NK-92 (cell line): ENCODE results near the gene SSBP3.

Experiments
- DNase-seq: peaks from one replicate; lab custom pipeline; 2025; ENCODE audit not compliant: unreplicated experiment; lab: John Stamatoyannopoulos, UW

Gene SSBP3

GRCh38 chr1:54335011-54335754 lies 71.0 kb downstream of the SSBP3 start:
- DNase-seq = no peak

DNA sequence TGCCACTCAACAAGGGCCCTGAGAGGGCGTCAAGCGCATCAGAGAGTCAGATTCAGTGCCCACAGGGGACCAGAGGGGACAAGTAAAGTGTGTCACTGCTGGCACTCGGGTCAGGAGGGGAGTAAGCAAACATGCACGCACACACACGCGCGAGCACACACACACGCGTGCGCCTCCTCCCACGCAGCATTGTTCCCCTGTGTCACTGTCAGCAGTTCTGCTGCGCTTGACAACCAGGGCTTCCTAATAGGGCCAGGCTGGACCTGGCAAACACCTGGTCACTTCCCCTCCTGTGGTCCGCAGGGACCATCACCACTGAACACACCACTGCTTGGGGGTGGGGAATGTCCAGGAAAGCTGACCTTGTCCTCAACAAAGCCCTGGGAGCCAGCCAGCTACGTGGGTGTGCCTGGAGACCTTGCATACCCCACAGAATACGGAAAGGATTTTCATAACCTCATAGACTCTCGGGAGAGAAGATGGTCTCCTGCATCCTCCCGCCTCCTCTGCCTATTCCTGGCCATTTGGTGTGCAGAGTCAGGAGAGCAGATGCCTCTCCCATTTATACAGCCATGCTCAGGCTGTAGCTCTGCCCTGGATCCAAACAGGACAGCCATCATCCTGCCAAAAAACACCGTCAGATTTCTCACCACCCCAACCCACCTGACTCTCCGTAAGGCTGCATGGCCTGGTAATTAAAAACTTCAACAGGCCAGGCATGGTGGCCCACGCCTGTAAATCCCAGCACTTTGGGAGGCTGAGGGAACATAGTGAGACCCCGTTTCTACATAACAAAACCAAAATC lies 73.2 kb downstream of the SSBP3 start:
- no peak for DNase-seq

- no peak for DNase-seq
Observed at GRCh38 chr1:54331843-54332463, 74.2 kb downstream of the SSBP3 start.

GRCh38 chr1:54331091-54331772 lies 75.0 kb downstream of the SSBP3 start:
- DNase-seq = no peak

DNA sequence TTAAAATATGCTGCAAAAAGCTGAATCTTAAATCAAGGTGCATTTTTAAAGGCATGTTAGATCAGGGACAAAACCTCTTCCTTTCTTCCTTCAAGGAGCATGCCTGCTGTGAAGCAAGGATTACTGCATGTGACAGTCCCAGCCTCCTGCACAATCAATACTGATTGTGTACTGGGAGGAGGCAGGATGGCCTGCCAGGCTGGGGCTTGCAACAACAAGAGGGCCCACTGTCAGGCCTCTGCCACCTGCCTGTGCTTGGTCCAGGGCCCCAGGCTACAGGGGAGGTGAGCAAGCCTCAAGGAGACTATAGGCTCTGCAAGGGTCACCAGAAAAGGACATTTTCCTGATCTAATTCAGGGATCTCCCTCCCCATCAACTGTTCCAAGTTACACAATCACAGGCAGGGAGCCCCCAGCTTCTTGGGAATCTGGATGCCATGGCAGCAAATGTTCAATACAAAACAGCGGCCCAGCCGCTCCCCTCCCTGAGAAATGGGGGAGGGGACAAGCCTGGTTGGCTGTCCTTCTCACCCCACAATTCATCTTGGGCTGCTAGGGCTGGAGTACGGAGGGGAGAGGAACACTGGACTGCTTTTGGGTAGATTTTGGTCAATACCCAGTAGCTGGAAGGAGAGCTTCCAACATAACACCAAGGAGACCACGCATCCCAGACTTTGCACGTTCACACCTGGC lies 76.7 kb downstream of the SSBP3 start:
- DNase-seq = no peak

DNA sequence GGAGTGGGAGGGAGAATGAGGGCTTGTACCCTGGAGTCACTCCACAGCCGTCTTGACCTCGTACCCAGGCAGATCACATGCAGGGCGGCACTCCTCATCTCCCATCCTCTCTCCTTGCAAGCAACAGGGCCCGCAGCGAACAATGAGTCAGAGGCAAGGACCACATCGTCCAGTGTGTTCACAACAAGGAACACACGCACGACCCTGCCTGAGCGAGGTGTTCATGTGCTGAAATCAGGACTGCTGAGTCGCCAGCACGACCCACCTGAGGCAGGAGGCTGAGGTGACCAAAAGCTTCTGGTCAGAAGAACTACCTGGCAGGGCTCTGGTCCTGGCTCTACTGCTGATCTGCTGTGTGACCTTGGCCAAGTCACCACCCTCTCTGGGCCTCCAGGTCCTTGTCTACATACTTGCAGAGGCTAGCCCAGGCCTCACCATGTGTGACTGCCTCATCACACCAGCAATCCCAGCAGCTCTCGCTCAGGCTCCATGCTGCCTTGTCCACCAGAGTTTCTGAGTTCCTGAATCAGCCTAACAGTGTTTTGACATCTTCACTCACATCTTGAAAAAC lies 78.0 kb downstream of the SSBP3 start:
- no peak for DNase-seq

DNA sequence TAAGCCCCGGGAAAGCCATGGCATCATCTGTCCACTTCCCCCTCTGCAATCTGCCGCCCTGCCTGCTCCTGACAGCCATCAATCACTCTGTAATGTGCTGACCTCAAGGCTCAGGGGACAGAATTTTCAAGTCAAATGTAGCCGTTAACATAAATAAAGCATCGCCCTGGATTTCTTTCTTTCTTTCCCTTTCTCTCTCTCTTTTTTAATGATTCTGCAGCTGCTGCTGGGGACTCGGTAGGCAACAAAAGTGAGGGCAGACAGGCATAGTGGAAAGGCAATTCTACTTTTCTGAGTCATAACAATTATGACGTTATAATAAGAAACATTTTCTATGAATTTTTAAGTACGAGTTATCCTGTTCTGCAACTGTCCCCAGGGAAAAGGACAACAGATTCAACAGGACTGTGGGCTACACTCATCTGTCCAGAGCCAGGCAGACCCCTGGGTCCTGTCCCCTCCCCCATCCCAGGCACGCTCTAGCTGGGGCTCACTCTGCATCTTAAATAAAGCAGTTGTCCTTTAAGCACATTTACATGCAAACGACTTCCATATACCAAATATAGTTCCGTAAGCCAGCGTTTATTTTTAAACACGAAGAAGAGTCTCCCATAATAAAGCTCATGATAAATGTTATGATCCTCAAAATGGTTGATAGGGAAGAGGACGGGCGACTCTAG lies 78.7 kb downstream of the SSBP3 start:
- DNase-seq = no peak

DNA sequence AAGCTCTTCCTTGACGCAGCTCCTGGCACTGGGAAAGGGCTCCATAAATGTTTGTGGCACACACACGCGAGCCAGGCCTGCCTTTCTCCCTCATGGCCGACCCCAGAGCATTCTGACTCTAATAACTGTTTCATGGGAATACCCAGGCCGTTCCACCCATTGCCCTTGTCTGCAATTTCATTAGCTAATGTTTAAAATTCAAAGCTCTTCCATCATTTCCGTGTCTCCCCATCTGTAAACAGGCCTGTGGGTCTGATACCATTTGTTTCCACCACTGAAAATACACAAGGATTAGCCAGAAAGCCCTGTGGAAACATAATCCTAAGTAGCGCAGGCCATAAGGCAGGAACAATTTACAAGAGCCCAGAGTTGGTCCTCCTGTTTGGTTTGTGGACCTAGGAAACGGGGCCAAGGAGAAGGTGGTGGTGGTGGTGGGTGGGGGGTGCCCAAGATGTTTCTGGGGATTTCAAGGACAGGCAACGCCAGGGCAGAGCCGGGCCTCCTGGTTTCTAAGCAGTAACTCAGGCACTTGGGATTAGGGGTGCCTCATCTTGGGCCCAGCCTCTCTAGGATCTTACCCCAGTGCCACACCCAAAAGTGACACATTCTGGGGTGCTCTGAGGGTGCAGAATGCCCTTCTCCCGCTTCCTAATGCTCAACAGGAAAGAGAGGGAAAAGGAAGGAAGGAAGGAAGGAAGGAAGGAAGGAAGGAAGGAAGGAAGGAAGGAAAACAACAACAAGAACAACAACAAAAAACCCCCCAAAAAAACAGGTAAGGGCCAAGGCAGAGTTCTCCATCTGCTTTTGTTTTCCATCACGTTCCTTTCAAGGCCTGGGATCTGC lies 79.4 kb downstream of the SSBP3 start:
- DNase-seq = no peak

- DNase-seq = no peak
Observed at GRCh38 chr1:54325703-54326461, 80.3 kb downstream of the SSBP3 start.

- DNase-seq = no peak
Observed at GRCh38 chr1:54325284-54325683, 80.9 kb downstream of the SSBP3 start.

DNA sequence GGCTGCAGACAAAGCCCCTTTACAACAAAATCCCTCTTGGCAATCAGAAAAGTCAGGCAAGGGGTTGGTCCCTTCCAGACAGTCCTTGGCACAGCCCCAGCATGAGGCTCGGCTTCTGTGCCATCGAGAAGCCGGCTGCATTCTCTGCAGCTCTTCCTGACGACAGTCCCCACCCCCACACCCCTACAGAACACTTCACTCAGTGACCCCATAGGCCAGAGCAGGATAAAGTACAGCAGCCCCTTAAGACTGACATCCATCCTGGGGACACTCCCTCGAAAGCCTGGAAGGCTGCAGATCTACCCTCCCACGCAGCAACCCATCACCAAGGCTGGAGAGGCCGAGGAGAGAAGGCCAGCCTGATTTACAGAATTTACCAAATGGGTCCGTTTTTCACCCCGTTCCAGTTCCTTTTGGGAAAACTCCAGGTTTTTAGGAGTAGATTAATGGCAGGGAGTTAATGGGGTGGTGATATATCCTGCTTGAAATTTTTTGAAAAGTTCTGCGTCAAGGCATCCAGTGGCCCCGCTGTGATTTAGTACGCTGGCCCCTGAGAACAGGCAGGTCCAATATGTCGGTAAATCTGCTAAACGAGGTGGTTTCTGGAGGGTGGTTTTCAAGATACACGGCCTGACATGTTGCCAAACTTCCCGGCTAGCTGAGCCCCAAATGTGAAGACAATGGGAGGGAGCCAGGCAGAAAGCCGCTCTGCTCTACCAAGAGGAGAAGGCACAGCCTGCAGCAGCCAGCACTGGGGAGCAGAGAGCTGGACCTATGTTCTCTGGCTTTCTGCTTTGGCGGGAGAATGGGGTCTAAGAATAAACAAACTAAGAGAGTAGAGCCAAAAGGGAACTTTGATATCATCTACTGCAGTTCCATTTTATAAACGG lies 81.7 kb downstream of the SSBP3 start:
- DNase-seq = no peak

DNA sequence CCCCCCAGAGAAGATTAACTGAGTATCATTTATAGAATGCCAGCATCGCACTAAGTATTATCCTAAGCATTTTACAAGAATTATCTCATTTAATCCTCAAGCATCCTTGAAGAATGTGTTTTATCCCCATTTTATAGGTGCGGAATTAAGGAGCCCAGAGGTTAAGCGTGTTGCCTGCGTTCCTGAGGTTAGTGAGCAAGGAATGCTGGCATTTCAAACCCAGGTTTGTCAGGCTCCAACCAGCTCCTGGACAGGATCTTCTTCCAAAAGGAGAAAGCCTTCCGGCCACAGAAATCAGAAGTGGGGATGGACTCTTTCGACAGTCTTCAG lies 82.3 kb downstream of the SSBP3 start:
- DNase-seq = no peak

DNA sequence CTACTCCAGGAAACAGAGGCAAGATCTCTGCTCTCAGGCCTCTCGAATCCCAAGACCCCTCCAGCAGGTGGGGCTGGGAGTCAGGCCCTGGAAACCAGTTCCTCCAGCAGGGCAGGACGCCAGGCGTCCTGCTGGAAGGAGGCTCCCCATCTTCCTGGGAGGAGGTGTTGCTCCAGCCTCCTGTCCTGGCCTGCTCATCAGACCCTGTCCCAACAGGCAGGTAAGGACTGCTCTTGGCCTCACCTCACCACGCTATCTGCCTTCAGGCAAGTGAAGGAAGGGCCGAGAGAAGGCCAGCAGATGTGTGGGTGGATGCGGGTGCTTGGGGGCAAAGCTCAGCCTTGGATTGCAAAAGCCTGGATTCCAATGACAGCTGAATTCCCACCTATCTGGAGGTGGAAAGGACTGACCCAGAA lies 82.9 kb downstream of the SSBP3 start:
- no peak for DNase-seq

DNA sequence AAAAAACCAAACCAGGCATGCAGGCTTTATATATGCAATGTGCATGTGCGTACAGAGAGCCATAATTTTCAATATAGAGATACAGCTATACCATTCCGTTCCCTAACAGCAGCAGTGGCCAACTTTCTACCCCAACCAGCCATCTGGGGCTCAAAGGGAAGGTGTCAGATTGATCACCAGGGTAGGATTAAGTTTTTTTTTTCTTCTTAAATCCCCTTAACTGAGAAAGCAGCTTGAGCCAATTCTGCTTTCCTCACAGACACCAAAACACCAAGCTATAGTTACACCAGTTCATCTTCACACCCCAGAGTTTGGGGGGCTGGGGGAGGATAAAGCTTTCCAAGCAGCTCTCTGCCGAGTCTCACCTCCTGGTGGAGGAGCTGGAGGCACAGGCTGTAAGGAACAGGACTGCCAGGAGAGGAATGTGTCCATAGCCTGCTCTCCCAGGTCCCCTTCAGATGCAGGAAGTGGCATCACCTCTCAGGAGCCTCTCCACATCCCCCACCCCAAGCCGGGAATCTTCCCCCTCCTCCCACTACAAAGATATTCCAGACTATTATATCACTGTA lies 87.9 kb downstream of the SSBP3 start:
- DNase-seq = no peak

- no peak for DNase-seq
Observed at GRCh38 chr1:54317084-54317483, 89.1 kb downstream of the SSBP3 start.

- no peak for DNase-seq
Observed at GRCh38 chr1:54315099-54315498, 91.1 kb downstream of the SSBP3 start.

- DNase-seq = no peak
Observed at GRCh38 chr1:54314696-54315095, 91.5 kb downstream of the SSBP3 start.
